K562 (cell line): ENCODE results near the gene KLK1. TPM values are rescaled to one million over a fixed set of nuclear protein-coding genes. Genes with fewer than 3 reads are reported as not detected.

ENCODE experiments used
- ATAC-seq: fragments of 200-7000 bp; cut with Tn5 transposase; 3 replicates; pipeline ENCODE4 v1.9.1; 2020; ENCODE audit warnings: moderate library complexity
- BruUV-seq: library from RNA; stranded (reverse); fragments of 400-500 nt; replicated peaks from 2 replicates; lab custom pipeline; 2021; lab: Mats Ljungman, UMichigan
- CTCF ChIA-PET: fragments of 300-600 bp; formaldehyde crosslinking; extraction: SDS; loops from one replicate; lab custom pipeline; 2021; ENCODE audit warnings: low intra/inter-chr PET ratio; lab: Yijun Ruan, JAX
- POLR2A ChIA-PET: fragments of 300-600, 350-650 bp; sonication (Branson Sonifier 250); formaldehyde crosslinking; extraction: SDS; loops from one replicate; lab custom pipeline; 2021; ENCODE audit warnings: antibody characterized with exemption, inconsistent platforms; lab: Yijun Ruan, JAX
- DNase-seq, 4 experiments: peaks; one replicate each; pipeline versions ENCODE4 v3.0.0 to v3.0.0-alpha.2; 2011 to 2018; ENCODE audit warnings: low spot score in 3 of 4, mixed read lengths in 3 of 4; ENCODE audit errors: extremely low read depth in 1 of 4
- FAIRE-seq: peaks from 2 replicates; lab custom pipeline; 2011; peaks lifted over from hg19 to GRCh38; lab: Jason Lieb, UNC
- H2AFZ ChIP-seq: 2 replicates; pipeline ENCODE4 v1.6.0; 2011; ENCODE audit warnings: low read depth, low read length, control low read depth, inconsistent platforms
- H3K27ac ChIP-seq: fragments of 200-600 bp; 3 replicates; pipeline ENCODE4 v1.8.0; 2011; ENCODE audit warnings: low read depth, mild to moderate bottlenecking, control low read depth, inconsistent platforms, low read length, moderate library complexity, mixed read lengths; ENCODE audit errors: extremely low read depth
- H3K27me3 ChIP-seq, 2 experiments: fragments of 300-600 bp in 1 of 2; 2 replicates in 1 of 2; 3 replicates in 1 of 2; pipeline versions ENCODE4 v1.6.0 to v1.8.0; 2011; ENCODE audit warnings: inconsistent platforms in 2 of 2, low read length in 2 of 2, mild to moderate bottlenecking in 1 of 2, mixed read lengths in 1 of 2, moderate library complexity in 1 of 2; ENCODE audit not compliant: control insufficient read depth in 2 of 2, insufficient read depth in 2 of 2
- H3K36me3 ChIP-seq: fragments of 300-600 bp; 3 replicates; pipeline ENCODE4 v1.8.0; 2011; ENCODE audit warnings: mild to moderate bottlenecking, low read length, inconsistent platforms; ENCODE audit not compliant: control insufficient read depth, insufficient read depth
- H3K4me1 ChIP-seq, 2 experiments: fragments of 200-600 bp in 1 of 2; replicated peaks in 1 of 2; 2 replicates in 1 of 2; 3 replicates in 1 of 2; pipeline versions ENCODE4 v1.5.1 to v1.8.0; 2011; ENCODE audit warnings: inconsistent platforms in 2 of 2, low read length in 2 of 2, mild to moderate bottlenecking in 1 of 2, mixed read lengths in 1 of 2, moderate library complexity in 1 of 2; ENCODE audit not compliant: control insufficient read depth in 2 of 2, insufficient read depth in 2 of 2
- H3K4me2 ChIP-seq: 2 replicates; pipeline ENCODE4 v1.6.1; 2011; ENCODE audit warnings: low read length, control low read depth, inconsistent platforms, mixed read lengths; ENCODE audit not compliant: insufficient read depth
- H3K4me3 ChIP-seq: fragments of 200-600 bp; sonication (generic), shearing (Covaris generic); 2 replicates; pipeline ENCODE4 v1.5.1; 2016; ENCODE audit warnings: control low read depth, inconsistent platforms
- H3K79me2 ChIP-seq: fragments of 200-600 bp; 3 replicates; pipeline ENCODE4 v1.8.0; 2011; ENCODE audit warnings: low read length, inconsistent platforms; ENCODE audit not compliant: control insufficient read depth, insufficient read depth
- H3K9ac ChIP-seq, 2 experiments: 2 replicates each; pipeline versions ENCODE4 v1.6.0 to v1.6.1; 2011; ENCODE audit warnings: low read depth in 2 of 2, low read length in 2 of 2, control low read depth in 1 of 2, inconsistent platforms in 1 of 2, mild to moderate bottlenecking in 1 of 2, mixed read lengths in 1 of 2; ENCODE audit not compliant: insufficient read depth in 1 of 2
- H3K9me1 ChIP-seq: one replicate; pipeline ENCODE4 v1.6.0; 2011; ENCODE audit warnings: inconsistent platforms, mild to moderate bottlenecking, low read length, moderate library complexity; ENCODE audit not compliant: control insufficient read depth, insufficient read depth
- H3K9me3 ChIP-seq: replicated peaks from 2 replicates; pipeline ENCODE4 v1.5.1; 2011; ENCODE audit warnings: low read depth, low read length, inconsistent platforms; ENCODE audit not compliant: control insufficient read depth, insufficient read depth
- H4K20me1 ChIP-seq: replicated peaks from 2 replicates; pipeline ENCODE4 v1.6.1; 2011; ENCODE audit warnings: low read length, inconsistent platforms, mixed read lengths; ENCODE audit not compliant: control insufficient read depth, insufficient read depth
- ATF3 ChIP-seq, 2 experiments: fragments of 450-650 bp in 1 of 2; sonication (generic) in 1 of 2; formaldehyde crosslinking in 1 of 2; IDR thresholded peaks in 1 of 2; conservative IDR thresholded peaks in 1 of 2; 2 replicates each; pipeline versions ENCODE4 v1.6.1 to v1.8.1; 2016 to 2023; ENCODE audit warnings: mild to moderate bottlenecking in 2 of 2, moderate library complexity in 2 of 2, inconsistent platforms in 1 of 2, missing genetic modification reagents in 1 of 2
- BCOR ChIP-seq: fragments of 450-650 bp; IDR thresholded peaks from 2 replicates; pipeline ENCODE4 v1.6.1; 2016
- CBX1 ChIP-seq: sonication (generic); IDR thresholded peaks from 2 replicates; pipeline ENCODE4 v1.6.1; 2016; ENCODE audit warnings: antibody characterized with exemption, low read depth, mild to moderate bottlenecking
- CEBPB ChIP-seq: fragments of 450-650 bp; IDR thresholded peaks from 2 replicates; pipeline ENCODE4 v1.6.1; 2016; ENCODE audit warnings: missing genetic modification characterization, missing compliant biosample characterization
- CEBPG ChIP-seq, 3 experiments: fragments of 200-800 bp in 1 of 3; sonication (Bioruptor generic) in 1 of 3; sonication (generic) in 1 of 3; formaldehyde crosslinking in 1 of 3; IDR thresholded peaks in 2 of 3; conservative IDR thresholded peaks in 1 of 3; 2 replicates each; pipeline versions ENCODE4 v1.6.1 to v1.8.0; 2016 to 2022; ENCODE audit warnings: missing compliant biosample characterization in 2 of 3, missing genetic modification characterization in 2 of 3, mild to moderate bottlenecking in 1 of 3, missing genetic modification reagents in 1 of 3
- HLTF ChIP-seq: fragments of 450-650 bp; IDR thresholded peaks from 2 replicates; pipeline ENCODE4 v1.6.1; 2016
- KDM1A ChIP-seq, 2 experiments: fragments of 450-650 bp; IDR thresholded peaks; 2 replicates each; pipeline ENCODE4 v1.6.1; 2016; ENCODE audit warnings: mild to moderate bottlenecking in 2 of 2
- ZNF384 ChIP-seq: IDR thresholded peaks from 2 replicates; pipeline ENCODE4 v1.6.1; 2012; ENCODE audit warnings: low read depth, low read length, improper control_type of control experiment
- WGBS: fragments of 100-300 bp; shearing (Covaris generic); methylation state at CpG from one replicate; pipeline ENCODE4 v1.1.6; 2016; ENCODE audit warnings: low coverage, mixed read lengths; ENCODE audit not compliant: insufficient coverage; ENCODE audit errors: missing lambda C conversion rate; 5-methylcytosine and 5-hydroxymethylcytosine counted together
- in situ Hi-C: fragments of 300-500 bp; cut with MboI; formaldehyde crosslinking; loops from 4 replicates; pipeline ENCODE4 v1.15.0; 2018; ENCODE audit warnings: inconsistent platforms, mixed read lengths
- intact Hi-C: fragments of 100-400 bp; cut with micrococcal nuclease; formaldehyde crosslinking; loops from 2 replicates; pipeline ENCODE4 v1.14.2; 2022
- polyA plus RNA-seq, 8 experiments: library from polyadenylated mRNA; depleted of rRNA in 4 of 8; stranded (reverse) in 5 of 8; unstranded in 3 of 8; fragments of >200 nt; fragmentation: Nextera tagmentation in 2 of 8; fragmentation: Illumina TruSeq in 1 of 8; extraction: Ambion mirVana in 2 of 8; extraction: Trizol in 1 of 8; gene quantifications; 2 replicates each; pipeline versions ENCODE4 v1.2.1 to v1.2.3, GENCODE V29; 2011 to 2014; ENCODE audit warnings: inconsistent platforms in 1 of 8, missing spikeins in 1 of 8
- total RNA-seq, 7 experiments: library from RNA; depleted of rRNA in 6 of 7; stranded (reverse); fragments of >200 nt in 6 of 7; fragmentation: Illumina TruSeq in 2 of 7; extraction: Trizol in 2 of 7; gene quantifications; 2 replicates each; pipeline versions ENCODE4 v1.2.1 to v1.2.3, GENCODE V29; 2011 to 2021; ENCODE audit warnings: low replicate concordance in 1 of 7
- TF ChIP-seq, protein P1 (sequence below): sonication (generic); formaldehyde crosslinking; IDR thresholded peaks from 2 replicates; pipeline ENCODE4 v1.8.0; 2023; ENCODE audit warnings: mild to moderate bottlenecking, missing genetic modification reagents

KLK1 gene
- total and polyA plus RNA-seq, 9 of the 15 experiments (the other 6 are each of a cell fraction or from before 2014, with no cell fraction given): 0.87 to 15.4 (median 9.1) TPM

DNA sequence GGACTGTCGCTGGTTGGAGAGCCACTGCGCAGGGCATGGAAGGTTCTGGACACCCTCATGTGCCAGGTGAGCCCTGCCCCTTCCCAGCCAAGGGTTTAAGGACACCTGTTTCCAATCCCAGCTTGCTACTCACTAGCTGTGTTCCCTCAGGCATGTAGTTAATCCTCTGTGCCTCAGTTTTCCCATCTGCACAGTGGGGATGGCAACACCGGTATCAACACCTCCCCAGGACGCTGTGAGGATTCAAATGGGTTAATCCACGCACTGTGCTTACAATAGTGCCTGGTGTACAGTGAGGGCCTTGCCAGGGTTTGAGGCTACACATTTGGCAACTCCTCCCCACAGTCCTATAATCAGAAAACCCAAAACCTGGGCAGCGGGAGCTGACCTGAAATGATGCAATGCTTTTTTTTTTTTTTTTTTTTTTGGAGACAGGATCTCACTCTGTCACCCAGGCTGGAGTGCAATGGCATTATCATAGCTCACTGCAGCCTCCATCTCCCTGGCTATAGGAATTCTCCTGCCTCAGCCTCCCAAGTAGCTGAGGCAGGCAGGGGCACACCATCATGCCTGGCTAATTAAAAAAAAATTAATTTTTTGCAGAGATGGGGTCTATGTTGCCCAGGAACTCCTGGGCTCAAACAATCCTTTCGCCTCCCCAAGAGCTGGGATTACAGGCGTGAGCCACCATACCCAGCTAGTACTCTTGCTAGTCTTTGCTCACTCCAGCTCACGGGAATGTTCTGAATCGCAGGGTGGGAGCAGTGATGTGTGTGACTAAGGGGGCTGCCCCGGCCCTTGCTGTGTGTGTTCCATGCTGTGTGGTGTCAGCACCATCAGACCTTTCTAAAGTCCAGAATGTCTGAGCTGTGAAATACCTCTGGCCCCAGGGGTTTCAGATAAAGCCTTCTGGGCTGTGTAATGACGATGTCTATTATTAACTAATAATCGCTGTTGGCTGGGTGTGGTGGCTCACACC lies 31.0 kb downstream of the KLK1 start:
- Histone ChIP-seq H3K4me1 (peaks cover 7 to 45% of the 10 kb centered on the region in 2 experiments; a peak in 4 of 5 replicates), H3K27me3 (no peaks in the 10 kb centered on the region), H3K9me3 (no peaks in the 10 kb centered on the region), H3K9ac (peak overlapping the region in 1 of 2 experiments; percentile 12; a peak in 1 of 4 replicates), H3K9me1 (peaks cover 8% of the 10 kb centered on the region), H3K27ac (no peak overlapping the region), H2AFZ (no peak overlapping the region)
- BruUV-seq: no TSS peak
- CTCF ChIA-PET: no interaction called here
- intact Hi-C loops (no loop called here), in situ Hi-C loops (loop anchor here (5.0 kb wide), 2 partner anchors 80 to 125 kb away; partner anchors contain the start of gene KLK2)
- ATAC-seq: no peak
- TF ChIP-seq CBX1: peak; percentile 32; the same call in 1 of the 2 replicates
- TF ChIP-seq ZNF384: 0 out of 2 replicates have a peak, but pooled peaks have one; percentile 48
- peak; percentile 59; the same call in 1 of the 2 replicates for TF ChIP-seq CEBPG (CRISPR knock-in tag; IDR thresholded peaks at IDR 0.05)
- TF ChIP-seq CEBPG (tag; conservative IDR thresholded peaks at IDR 0.05 in 1 of 2, IDR thresholded peaks at IDR 0.05 in 1 of 2): no peak; a peak in 1 of 4 replicates
- TF ChIP-seq, protein P1, sequence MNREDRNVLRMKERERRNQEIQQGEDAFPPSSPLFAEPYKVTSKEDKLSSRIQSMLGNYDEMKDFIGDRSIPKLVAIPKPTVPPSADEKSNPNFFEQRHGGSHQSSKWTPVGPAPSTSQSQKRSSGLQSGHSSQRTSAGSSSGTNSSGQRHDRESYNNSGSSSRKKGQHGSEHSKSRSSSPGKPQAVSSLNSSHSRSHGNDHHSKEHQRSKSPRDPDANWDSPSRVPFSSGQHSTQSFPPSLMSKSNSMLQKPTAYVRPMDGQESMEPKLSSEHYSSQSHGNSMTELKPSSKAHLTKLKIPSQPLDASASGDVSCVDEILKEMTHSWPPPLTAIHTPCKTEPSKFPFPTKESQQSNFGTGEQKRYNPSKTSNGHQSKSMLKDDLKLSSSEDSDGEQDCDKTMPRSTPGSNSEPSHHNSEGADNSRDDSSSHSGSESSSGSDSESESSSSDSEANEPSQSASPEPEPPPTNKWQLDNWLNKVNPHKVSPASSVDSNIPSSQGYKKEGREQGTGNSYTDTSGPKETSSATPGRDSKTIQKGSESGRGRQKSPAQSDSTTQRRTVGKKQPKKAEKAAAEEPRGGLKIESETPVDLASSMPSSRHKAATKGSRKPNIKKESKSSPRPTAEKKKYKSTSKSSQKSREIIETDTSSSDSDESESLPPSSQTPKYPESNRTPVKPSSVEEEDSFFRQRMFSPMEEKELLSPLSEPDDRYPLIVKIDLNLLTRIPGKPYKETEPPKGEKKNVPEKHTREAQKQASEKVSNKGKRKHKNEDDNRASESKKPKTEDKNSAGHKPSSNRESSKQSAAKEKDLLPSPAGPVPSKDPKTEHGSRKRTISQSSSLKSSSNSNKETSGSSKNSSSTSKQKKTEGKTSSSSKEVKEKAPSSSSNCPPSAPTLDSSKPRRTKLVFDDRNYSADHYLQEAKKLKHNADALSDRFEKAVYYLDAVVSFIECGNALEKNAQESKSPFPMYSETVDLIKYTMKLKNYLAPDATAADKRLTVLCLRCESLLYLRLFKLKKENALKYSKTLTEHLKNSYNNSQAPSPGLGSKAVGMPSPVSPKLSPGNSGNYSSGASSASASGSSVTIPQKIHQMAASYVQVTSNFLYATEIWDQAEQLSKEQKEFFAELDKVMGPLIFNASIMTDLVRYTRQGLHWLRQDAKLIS: no peak
- TF ChIP-seq BCOR: peak; percentile 72
- TF ChIP-seq HLTF: no peak
- TF ChIP-seq KDM1A (IDR thresholded peaks at IDR 0.05): 0 out of 4 replicates have a peak, but pooled peaks of 1 of the 2 experiments have one; percentile 28
- TF ChIP-seq CEBPB (tag): peak; percentile 31; the same call in 1 of the 2 replicates
- peak; percentile 19; the same call in 1 of the 2 replicates for TF ChIP-seq ATF3 (IDR thresholded peaks at IDR 0.05)
- no peak for TF ChIP-seq ATF3 (CRISPR knock-in tag; conservative IDR thresholded peaks at IDR 0.05)
- TF ChIP-seq, all 486 proteins: peak for 7
- WGBS: 62% methylated on average over 9 of the region's 13 CpGs
- H3K36me3 ChIP-seq: peaks cover 21% of the 10 kb centered on the region; the same call in 2 of the 3 replicates
- DNase-seq (no peak), FAIRE-seq (no peak)
- H3K4me3 ChIP-seq: no peak overlapping the region
- peaks cover 25% of the 10 kb centered on the region for H4K20me1 ChIP-seq
- POLR2A ChIA-PET: interaction anchor here (0.6 to 2.6 kb wide), 12 partner anchors 8 to 422 kb away, joined by 3 to 13 read pairs (median 4); partner anchors contain the start of gene KLK4
- no peaks in the 10 kb centered on the region for H3K79me2 ChIP-seq
- no peak overlapping the region for H3K4me2 ChIP-seq
